Stimulated activated CD8-positive, alpha-beta memory T cell treated with anti-CD3 and anti-CD28 coated beads, Interleukin-12 subunit alpha, Interleukin-12 subunit beta, amount 100 ng/mL, for 4 hours (primary cell): ENCODE results near the gene MBTPS1.
"Not testable (repeated sequence)": the region's sequence is repeated elsewhere in the genome, so short reads cannot be mapped to it uniquely, and the experiment has no call there.

ENCODE experiments used
- DNase-seq: peaks from one replicate; pipeline ENCODE4 v3.0.0-alpha.2; 2020; ENCODE audit warnings: low read depth

Gene MBTPS1

GRCh38 chr16:84137287-84137686, 20.5 kb upstream of the MBTPS1 start:
- DNase-seq = no peak

- DNase-seq = no peak
These were observed 19.8 kb upstream of the MBTPS1 start for GRCh38 chr16:84136331-84137125.

- DNase-seq = no peak
These were observed 16.0 kb upstream of the MBTPS1 start for GRCh38 chr16:84132527-84133285.

- no peak for DNase-seq
These were observed 14.4 kb upstream of the MBTPS1 start for GRCh38 chr16:84131117-84131516.

GRCh38 chr16:84124257-84125073, 7.7 kb upstream of the MBTPS1 start:
- DNase-seq = no peak

- no peak for DNase-seq
These were observed 4.3 kb upstream of the MBTPS1 start for GRCh38 chr16:84121007-84121406.

- no peak for DNase-seq
These were observed 3.3 kb upstream of the MBTPS1 start for GRCh38 chr16:84120023-84120422.

- no peak for DNase-seq
These were observed 2.6 kb upstream of the MBTPS1 start for GRCh38 chr16:84119368-84119767.

GRCh38 chr16:84118315-84118714, 1.6 kb upstream of the MBTPS1 start:
- DNase-seq = not testable (repeated sequence)

- DNase-seq = peak; percentile 16
These were observed 727 bp upstream of the MBTPS1 start for GRCh38 chr16:84117494-84117843.

- no peak for DNase-seq
These were observed 623 bp downstream of the MBTPS1 start for GRCh38 chr16:84115919-84116719.

GRCh38 chr16:84111949-84112348, 4.8 kb downstream of the MBTPS1 start:
- not testable (repeated sequence) for DNase-seq

- DNase-seq = no peak
These were observed 5.2 kb downstream of the MBTPS1 start for GRCh38 chr16:84111525-84111924.

- no peak for DNase-seq
These were observed 6.2 kb downstream of the MBTPS1 start for GRCh38 chr16:84110527-84110926.

GRCh38 chr16:84109598-84110335, 7.0 kb downstream of the MBTPS1 start:
- DNase-seq = no peak

GRCh38 chr16:84107921-84108320, 8.8 kb downstream of the MBTPS1 start:
- DNase-seq = no peak

GRCh38 chr16:84105948-84106740, 10.6 kb downstream of the MBTPS1 start:
- DNase-seq = no peak

GRCh38 chr16:84105301-84105815, 11.4 kb downstream of the MBTPS1 start:
- no peak for DNase-seq

GRCh38 chr16:84104231-84104630, 12.5 kb downstream of the MBTPS1 start:
- DNase-seq = no peak

- no peak for DNase-seq
These were observed 13.1 kb downstream of the MBTPS1 start for GRCh38 chr16:84103678-84104077.
